Psoas muscle (tissue), 8 donors: ENCODE measurements around the gene BTD. TPM values are rescaled to one million over a fixed set of nuclear protein-coding genes. Genes with fewer than 3 reads are reported as not detected.

Source experiments
- ATAC-seq, 4 donors: fragments of 200-7000 bp; cut with Tn5 transposase; one replicate each; pipeline ENCODE4 v1.9.1; 2020; ENCODE audit warnings: moderate library complexity in 3 of 4, mild to moderate bottlenecking in 2 of 4
- DNase-seq, 2 donors: peaks; one replicate each; pipeline ENCODE4 v3.0.0-alpha.2; 2020
- H3K27ac ChIP-seq: fragments of 200-600 bp; one replicate; pipeline ENCODE4 v1.8.0; 2022
- H3K27me3 ChIP-seq, 3 donors: fragments of 200-600 bp in 1 of 3; one replicate each; pipeline versions ENCODE4 v1.6.1 to v1.8.0; 2013 to 2022; ENCODE audit warnings: low read length in 2 of 3, mild to moderate bottlenecking in 2 of 3, moderate library complexity in 1 of 3; ENCODE audit not compliant: insufficient read depth in 3 of 3
- H3K36me3 ChIP-seq, 2 donors: fragments of 200-600 bp in 1 of 2; one replicate each; pipeline versions ENCODE4 v1.6.1 to v1.8.0; 2013 to 2022; ENCODE audit warnings: low read depth in 1 of 2, mild to moderate bottlenecking in 1 of 2, moderate library complexity in 1 of 2; ENCODE audit not compliant: insufficient read depth in 1 of 2
- H3K4me1 ChIP-seq: fragments of 200-600 bp; one replicate; pipeline ENCODE4 v1.8.0; 2022
- H3K4me3 ChIP-seq: fragments of 200-600 bp; one replicate; pipeline ENCODE4 v1.8.0; 2022; ENCODE audit warnings: mild to moderate bottlenecking
- H3K9me3 ChIP-seq: fragments of 200-600 bp; one replicate; pipeline ENCODE4 v1.8.0; 2022
- CTCF ChIP-seq: fragments of 200-600 bp; IDR thresholded peaks from one replicate; pipeline ENCODE4 v1.8.0; 2022; ENCODE audit warnings: antibody characterized with exemption
- WGBS, 3 donors: extraction: QIAGEN DNeasy Blood & Tissue Kit; methylation state at CpG; one replicate each; pipeline versions ENCODE4 v1.1.6 to v1.1.7; 2013; 5-methylcytosine and 5-hydroxymethylcytosine counted together
- intact Hi-C, 2 donors: fragments of 100-400 bp; cut with DNase I; formaldehyde crosslinking; loops; one replicate each; pipeline versions ENCODE4 v1.11.0 to v1.14.2; 2022
- polyA plus RNA-seq, 3 donors: library from polyadenylated mRNA; stranded (reverse); fragments of 200-250 nt; gene quantifications; one replicate each; pipeline ENCODE4 v1.2.3, GENCODE V29; 2013
- total RNA-seq, 4 donors: library from RNA; stranded (reverse); fragmentation: NEBNext Ultra II Directional in 2 of 4; extraction: Animal tissue kit (Norgen Biotek cat#: 25700) in 2 of 4; gene quantifications; one replicate each; pipeline versions ENCODE4 v1.2.1 to v1.2.4, GENCODE V29; 2021 to 2023
- donor health status: healthy with polysubstance abuse.
- donor health status: DM: no; HTN: no; CAD: no; lungs with moderate emphysema.
- donor health status: Bipolar disorder and iron deficiency.
- donor health status: healthy.
- donor health status: DM: yes; HTN: yes; CAD: no.
- donor health status: DM: no; HTN: no; CAD: no.
- donor health status: DM: no; HTN: no; CAD: no.
- donor health status: DM: yes; HTN: yes; CAD: no.

BTD gene
- total and polyA plus RNA-seq, 7 donors: 6.3 to 15.2 (median 9.8) TPM

GRCh38 chr3:15575446-15575845, 26.1 kb upstream of the BTD start:
- Histone ChIP-seq H3K9me3 (no peaks in the 10 kb centered on the region), H3K4me3 (no peak overlapping the region), H3K27ac (no peak overlapping the region), H3K4me1 (no peaks in the 10 kb centered on the region), H3K36me3 (peaks cover 2 to 75% of the 10 kb centered on the region in 2 donors), H3K27me3 (no peaks in the 10 kb centered on the region)
- ATAC-seq: no peak
- intact Hi-C loops: no loop called here
- DNase-seq: no peak
- no peak for TF ChIP-seq CTCF
- 91 to 96% (median 94%) methylated on average over 5 of the region's 5 CpGs for WGBS, 3 donors

- WGBS, 3 donors: 91 to 95% (median 92%) methylated on average over 3 of the region's 3 CpGs
- DNase-seq (no peak), ATAC-seq (no peak)
- intact Hi-C loops: no loop called here
- Histone ChIP-seq H3K27me3 (no peaks in the 10 kb centered on the region), H3K4me3 (no peak overlapping the region), H3K9me3 (no peaks in the 10 kb centered on the region), H3K4me1 (no peaks in the 10 kb centered on the region), H3K27ac (no peak overlapping the region), H3K36me3 (peaks cover 2 to 75% of the 10 kb centered on the region in 2 donors)
- no peak for TF ChIP-seq CTCF
These were observed 25.1 kb upstream of the BTD start for GRCh38 chr3:15576475-15576874.

DNA sequence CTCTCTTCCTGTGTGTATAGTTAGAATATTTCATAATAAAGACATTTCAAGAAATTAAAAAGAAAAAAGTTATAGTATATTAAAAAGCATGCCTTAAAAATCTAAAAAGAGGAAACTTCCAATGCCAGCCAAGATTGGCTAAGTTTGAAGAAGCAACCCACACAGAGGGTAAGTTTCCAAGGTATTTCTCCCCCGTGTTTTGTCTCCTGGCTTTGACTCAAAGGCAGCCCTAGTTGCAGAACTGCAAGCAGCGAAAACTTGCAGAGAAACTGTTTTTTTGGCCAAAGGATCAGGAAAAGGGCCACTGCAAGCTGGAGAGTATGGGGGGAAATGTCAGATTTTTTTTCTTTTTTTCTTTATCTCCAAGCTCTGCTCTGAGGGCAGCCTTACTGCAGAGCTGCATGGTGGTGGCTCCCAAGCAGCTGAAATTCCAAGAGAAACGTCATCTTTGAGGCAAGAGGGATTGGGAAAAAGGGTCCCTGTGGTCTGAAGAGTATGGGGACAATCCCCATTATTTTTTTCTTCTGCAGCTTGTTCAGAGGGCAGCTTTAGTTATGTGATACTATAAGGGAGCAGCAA, 23.2 kb upstream of the BTD start:
- TF ChIP-seq CTCF: no peak
- 52 to 60% (median 59%) methylated on average over 3 of the region's 3 CpGs for WGBS, 3 donors
- DNase-seq (no peak), ATAC-seq (no peak)
- intact Hi-C loops: no loop called here
- no peak overlapping the region for H3K27ac ChIP-seq
- peaks cover 2 to 75% of the 10 kb centered on the region in 2 donors for H3K36me3 ChIP-seq
- H3K9me3 ChIP-seq: no peaks in the 10 kb centered on the region
- no peaks in the 10 kb centered on the region for H3K27me3 ChIP-seq
- no peak overlapping the region for H3K4me3 ChIP-seq
- no peaks in the 10 kb centered on the region for H3K4me1 ChIP-seq

- intact Hi-C loops: no loop called here
- peaks cover 2 to 75% of the 10 kb centered on the region in 2 donors for H3K36me3 ChIP-seq
- no peak for ATAC-seq
- 63 to 78% (median 64%) methylated on average over 2 of the region's 2 CpGs for WGBS, 3 donors
- no peak overlapping the region for H3K4me3 ChIP-seq
- no peaks in the 10 kb centered on the region for H3K4me1 ChIP-seq
- H3K9me3 ChIP-seq: no peaks in the 10 kb centered on the region
- H3K27ac ChIP-seq: no peak overlapping the region
- no peak for TF ChIP-seq CTCF
- no peak for DNase-seq
- no peaks in the 10 kb centered on the region for H3K27me3 ChIP-seq
These were observed 22.5 kb upstream of the BTD start for GRCh38 chr3:15579051-15579450.
